Endothelial cell of umbilical vein (primary cell): ENCODE measurements around the gene ADSL.

ENCODE experiments used
- EZH2 ChIP-seq: IDR thresholded peaks from 2 replicates; pipeline ENCODE4 v1.6.1; 2012; ENCODE audit warnings: borderline replicate concordance, low read depth, mild to moderate bottlenecking, moderate library complexity, low read length, inconsistent platforms; ENCODE audit not compliant: severe bottlenecking
- FOS ChIP-seq: IDR thresholded peaks from 2 replicates; pipeline ENCODE4 v1.6.1; 2011; ENCODE audit warnings: mild to moderate bottlenecking, low read length, moderate library complexity, borderline replicate concordance; ENCODE audit not compliant: insufficient read depth
- JUN ChIP-seq: IDR thresholded peaks from 2 replicates; pipeline ENCODE4 v1.6.1; 2011; ENCODE audit warnings: borderline replicate concordance, low read depth; ENCODE audit not compliant: insufficient read length, insufficient read depth
- MYC ChIP-seq: IDR thresholded peaks from one replicate; pipeline ENCODE4 v1.6.1; 2011; ENCODE audit warnings: mild to moderate bottlenecking, low read depth, low read length
- POLR2A ChIP-seq: IDR thresholded peaks from 2 replicates; pipeline ENCODE4 v1.6.1; 2012; ENCODE audit warnings: low read depth, mild to moderate bottlenecking, control low read depth, low read length
- POLR2AphosphoS5 ChIP-seq: IDR thresholded peaks from 2 replicates; pipeline ENCODE4 v1.6.1; 2012; ENCODE audit warnings: low read depth, mild to moderate bottlenecking, control low read depth, low read length, moderate library complexity; ENCODE audit not compliant: insufficient read depth
- TF ChIP-seq, protein P1 (sequence below), 2 donors: IDR thresholded peaks; 1 replicate in 1 of 2; 2 replicates in 1 of 2; pipeline ENCODE4 v1.5.1; 2011; ENCODE audit warnings: low read length in 2 of 2, mild to moderate bottlenecking in 2 of 2, moderate library complexity in 2 of 2, control low read depth in 1 of 2, inconsistent platforms in 1 of 2, low read depth in 1 of 2; ENCODE audit not compliant: insufficient read depth in 1 of 2; ENCODE audit errors: extremely low read depth in 1 of 2
- TF ChIP-seq, protein P2 (sequence below): IDR thresholded peaks from 2 replicates; pipeline ENCODE4 v1.6.1; 2011; ENCODE audit not compliant: insufficient read depth, insufficient read length

DNA sequence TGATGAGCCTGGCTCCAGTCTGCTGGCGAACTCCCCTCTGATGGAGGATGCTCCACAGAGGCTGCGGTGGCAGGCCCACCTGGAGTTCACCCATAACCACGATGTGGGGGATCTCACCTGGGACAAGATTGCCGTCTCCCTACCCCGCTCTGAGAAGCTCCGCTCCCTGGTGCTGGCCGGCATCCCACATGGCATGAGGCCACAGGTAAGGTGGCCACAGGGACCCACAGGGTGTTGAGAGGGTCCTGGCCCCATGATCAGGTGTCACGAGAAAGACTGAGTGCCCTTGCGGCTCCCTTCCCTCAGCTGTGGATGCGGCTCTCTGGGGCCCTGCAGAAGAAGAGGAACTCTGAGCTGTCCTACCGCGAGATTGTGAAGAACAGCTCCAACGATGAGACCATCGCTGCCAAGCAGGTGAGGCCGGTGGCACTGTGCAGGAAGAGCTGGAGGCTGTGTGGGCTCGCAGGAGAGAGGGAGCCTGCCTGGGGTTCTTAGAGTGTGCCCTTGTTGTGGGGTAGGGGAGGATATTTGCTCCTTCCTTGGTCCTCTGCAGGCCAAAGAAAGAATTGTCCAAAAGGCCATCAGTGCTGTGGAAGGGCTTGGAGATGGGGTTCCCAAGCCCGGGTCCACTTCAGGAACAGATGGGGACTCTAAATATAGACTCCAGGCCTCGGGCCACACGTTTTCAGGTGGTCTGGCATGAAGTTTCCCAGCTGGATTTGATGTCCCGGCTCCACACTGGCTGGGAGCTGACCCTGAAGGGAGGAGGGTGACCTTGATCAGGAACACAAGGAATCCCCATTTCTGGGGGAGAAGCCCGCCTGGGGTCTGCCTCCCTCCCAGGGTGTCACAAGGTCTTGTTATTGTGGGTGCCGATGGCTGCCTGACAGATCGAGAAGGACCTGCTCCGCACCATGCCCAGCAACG, 58.2 kb downstream of the ADSL start:
- TF ChIP-seq POLR2A: no peak
- TF ChIP-seq, protein P1, sequence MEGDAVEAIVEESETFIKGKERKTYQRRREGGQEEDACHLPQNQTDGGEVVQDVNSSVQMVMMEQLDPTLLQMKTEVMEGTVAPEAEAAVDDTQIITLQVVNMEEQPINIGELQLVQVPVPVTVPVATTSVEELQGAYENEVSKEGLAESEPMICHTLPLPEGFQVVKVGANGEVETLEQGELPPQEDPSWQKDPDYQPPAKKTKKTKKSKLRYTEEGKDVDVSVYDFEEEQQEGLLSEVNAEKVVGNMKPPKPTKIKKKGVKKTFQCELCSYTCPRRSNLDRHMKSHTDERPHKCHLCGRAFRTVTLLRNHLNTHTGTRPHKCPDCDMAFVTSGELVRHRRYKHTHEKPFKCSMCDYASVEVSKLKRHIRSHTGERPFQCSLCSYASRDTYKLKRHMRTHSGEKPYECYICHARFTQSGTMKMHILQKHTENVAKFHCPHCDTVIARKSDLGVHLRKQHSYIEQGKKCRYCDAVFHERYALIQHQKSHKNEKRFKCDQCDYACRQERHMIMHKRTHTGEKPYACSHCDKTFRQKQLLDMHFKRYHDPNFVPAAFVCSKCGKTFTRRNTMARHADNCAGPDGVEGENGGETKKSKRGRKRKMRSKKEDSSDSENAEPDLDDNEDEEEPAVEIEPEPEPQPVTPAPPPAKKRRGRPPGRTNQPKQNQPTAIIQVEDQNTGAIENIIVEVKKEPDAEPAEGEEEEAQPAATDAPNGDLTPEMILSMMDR (IDR thresholded peaks at IDR 0.05; ENCODE audit: extremely low read depth in 1 of 2, insufficient read depth in 1 of 2, low read depth in 1 of 2, low read length in 2 of 2): no peak
- TF ChIP-seq POLR2AphosphoS5: no peak
- no peak for TF ChIP-seq FOS
- no peak for TF ChIP-seq MYC
- TF ChIP-seq JUN: no peak
- no peak for TF ChIP-seq EZH2
- TF ChIP-seq, protein P2, sequence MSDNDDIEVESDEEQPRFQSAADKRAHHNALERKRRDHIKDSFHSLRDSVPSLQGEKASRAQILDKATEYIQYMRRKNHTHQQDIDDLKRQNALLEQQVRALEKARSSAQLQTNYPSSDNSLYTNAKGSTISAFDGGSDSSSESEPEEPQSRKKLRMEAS: no peak
